22Rv1 (cell line): Measurements from ENCODE around the gene ZMYND15.

Source experiments
- ZFX ChIP-seq: fragments of 450-650 bp; IDR thresholded peaks from 2 replicates; pipeline ENCODE4 v1.6.1; 2017; ENCODE audit warnings: antibody characterized with exemption, borderline replicate concordance
- TF ChIP-seq, protein P1 (sequence below): fragments of 450-650 bp; IDR thresholded peaks from 2 replicates; pipeline ENCODE4 v1.5.1; 2017; ENCODE audit warnings: mild to moderate bottlenecking

DNA sequence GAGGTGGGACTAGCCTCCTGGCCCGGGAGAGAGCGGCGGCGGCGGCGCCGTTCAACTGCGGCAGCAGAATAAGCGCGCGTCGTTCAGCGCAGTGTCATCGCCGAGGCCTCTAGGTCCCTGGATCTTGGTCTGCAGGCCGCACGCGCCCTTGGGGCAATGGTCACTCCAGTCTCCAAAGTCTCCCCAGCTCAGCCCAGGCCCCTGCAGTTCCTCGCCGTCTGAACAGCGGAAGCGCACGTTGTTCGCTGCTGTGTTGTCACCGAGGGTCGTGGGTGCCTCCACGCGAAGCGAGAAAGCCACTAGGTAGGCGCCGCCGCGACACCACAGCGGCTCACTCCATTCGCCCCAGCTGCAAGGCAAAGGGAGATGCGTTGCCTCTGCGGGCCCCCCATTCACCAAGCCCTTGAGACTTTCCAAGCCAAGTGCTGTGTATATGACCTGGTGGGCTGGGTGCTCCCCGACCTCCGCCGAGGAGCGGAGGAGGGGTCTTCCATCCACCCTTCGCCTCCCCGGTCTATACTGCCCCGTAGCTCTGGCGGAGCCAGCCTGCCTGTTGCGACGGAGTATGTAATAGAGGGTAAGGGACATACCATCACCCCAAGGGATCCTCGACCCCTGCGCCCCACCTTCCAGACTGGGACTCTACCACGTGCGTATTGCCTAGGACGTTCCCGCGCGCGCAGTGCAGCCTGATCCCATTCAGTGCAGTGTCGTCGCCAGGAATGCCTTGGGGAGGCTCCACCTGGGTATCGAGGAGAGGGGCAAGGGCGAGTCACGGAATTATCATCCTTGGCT is 45.9 kb downstream of the ZMYND15 start:
- TF ChIP-seq, protein P1, sequence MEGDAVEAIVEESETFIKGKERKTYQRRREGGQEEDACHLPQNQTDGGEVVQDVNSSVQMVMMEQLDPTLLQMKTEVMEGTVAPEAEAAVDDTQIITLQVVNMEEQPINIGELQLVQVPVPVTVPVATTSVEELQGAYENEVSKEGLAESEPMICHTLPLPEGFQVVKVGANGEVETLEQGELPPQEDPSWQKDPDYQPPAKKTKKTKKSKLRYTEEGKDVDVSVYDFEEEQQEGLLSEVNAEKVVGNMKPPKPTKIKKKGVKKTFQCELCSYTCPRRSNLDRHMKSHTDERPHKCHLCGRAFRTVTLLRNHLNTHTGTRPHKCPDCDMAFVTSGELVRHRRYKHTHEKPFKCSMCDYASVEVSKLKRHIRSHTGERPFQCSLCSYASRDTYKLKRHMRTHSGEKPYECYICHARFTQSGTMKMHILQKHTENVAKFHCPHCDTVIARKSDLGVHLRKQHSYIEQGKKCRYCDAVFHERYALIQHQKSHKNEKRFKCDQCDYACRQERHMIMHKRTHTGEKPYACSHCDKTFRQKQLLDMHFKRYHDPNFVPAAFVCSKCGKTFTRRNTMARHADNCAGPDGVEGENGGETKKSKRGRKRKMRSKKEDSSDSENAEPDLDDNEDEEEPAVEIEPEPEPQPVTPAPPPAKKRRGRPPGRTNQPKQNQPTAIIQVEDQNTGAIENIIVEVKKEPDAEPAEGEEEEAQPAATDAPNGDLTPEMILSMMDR, result no peak
- no peak for TF ChIP-seq ZFX
